ENCODE measurements around the gene OR52N5. TPM values are rescaled to one million over a fixed set of nuclear protein-coding genes. Genes with fewer than 3 reads are reported as not detected.

The OR52N5 gene
- total and polyA plus RNA-seq, 3 donors from 2014 or later: 2.0 to 2.5 TPM; not detected in 1

GRCh38 chr11:5803982-5804381 is 20.8 kb upstream of the OR52N5 start:
- H3K27ac ChIP-seq: no peak overlapping the region
- WGBS, 2 donors: 81 to 89% methylated on average over 5 of the region's 5 CpGs
- H3K4me3 ChIP-seq: no peak overlapping the region
- H3K36me3 ChIP-seq (ENCODE audit: low read depth, missing control alignments): no peaks in the 10 kb centered on the region
- peaks cover 3% of the 10 kb centered on the region for H3K4me1 ChIP-seq
- no peak for DNase-seq
- no peaks in the 10 kb centered on the region for H3K9me3 ChIP-seq
- intact Hi-C loops (cut with DNase I; ENCODE audit: low total_unique reads): no loop called here
- H3K27me3 ChIP-seq: no peaks in the 10 kb centered on the region
- no peak for TF ChIP-seq POLR2A (IDR thresholded peaks at IDR 0.05)
- no peak for TF ChIP-seq CTCF (IDR thresholded peaks at IDR 0.05)

- H3K9me3 ChIP-seq: no peaks in the 10 kb centered on the region
- H3K27me3 ChIP-seq: no peaks in the 10 kb centered on the region
- H3K36me3 ChIP-seq (ENCODE audit: low read depth, missing control alignments): no peaks in the 10 kb centered on the region
- H3K4me1 ChIP-seq: no peaks in the 10 kb centered on the region
- H3K4me3 ChIP-seq: no peak overlapping the region
- 88 to 91% methylated on average over 6 of the region's 6 CpGs for WGBS, 2 donors
- no peak for DNase-seq
- intact Hi-C loops (cut with DNase I; ENCODE audit: low total_unique reads): no loop called here
- TF ChIP-seq CTCF (IDR thresholded peaks at IDR 0.05): no peak
- TF ChIP-seq POLR2A (IDR thresholded peaks at IDR 0.05): no peak
- H3K27ac ChIP-seq: no peak overlapping the region
These were observed 13.4 kb upstream of the OR52N5 start for GRCh38 chr11:5796541-5796940.

GRCh38 chr11:5791165-5791564 is 8.0 kb upstream of the OR52N5 start, which contains the start of gene OR52N1:
Gene OR52N1, minus strand, starts transcription at chr11:5791265. Its CDS starts 2,449 bp downstream, at chr11:5788816.
- H3K4me3 ChIP-seq: no peak within 1 kb of the TSS
- DNase-seq: no peak
- no peaks in the 10 kb centered on the region for H3K36me3 ChIP-seq (ENCODE audit: low read depth, missing control alignments)
- intact Hi-C loops (cut with DNase I; ENCODE audit: low total_unique reads): no loop called here
- H3K27ac ChIP-seq: no peak within 1 kb of the TSS
- TF ChIP-seq POLR2A (IDR thresholded peaks at IDR 0.05) (no peak), CTCF (IDR thresholded peaks at IDR 0.05) (no peak)
- H3K9me3 ChIP-seq: no peaks in the 10 kb centered on the region
- no peaks in the 10 kb centered on the region for H3K27me3 ChIP-seq
- 81 to 86% methylated on average over 3 of the region's 3 CpGs for WGBS, 2 donors
- no peaks in the 10 kb centered on the region for H3K4me1 ChIP-seq

- WGBS, 2 donors: 56 to 59% methylated on average over 1 of the region's 1 CpG
- DNase-seq: no peak
- no peak overlapping the region for H3K27ac ChIP-seq
- no peak overlapping the region for H3K4me3 ChIP-seq
- no peaks in the 10 kb centered on the region for H3K27me3 ChIP-seq
- TF ChIP-seq POLR2A (IDR thresholded peaks at IDR 0.05) (no peak), CTCF (IDR thresholded peaks at IDR 0.05) (no peak)
- H3K9me3 ChIP-seq: no peaks in the 10 kb centered on the region
- H3K4me1 ChIP-seq: no peaks in the 10 kb centered on the region
- intact Hi-C loops (cut with DNase I; ENCODE audit: low total_unique reads): no loop called here
- H3K36me3 ChIP-seq (ENCODE audit: low read depth, missing control alignments): no peaks in the 10 kb centered on the region
These were observed 16.1 kb downstream of the OR52N5 start for GRCh38 chr11:5767056-5767455.

GRCh38 chr11:5753943-5754342 is 29.2 kb downstream of the OR52N5 start, which contains the start of gene OR52N4:
Gene OR52N4, plus strand, starts transcription at chr11:5754243. Its CDS starts 498 bp downstream, at chr11:5754741.
- intact Hi-C loops (cut with DNase I; ENCODE audit: low total_unique reads): no loop called here
- H3K27ac ChIP-seq: no peak within 1 kb of the TSS
- no peaks in the 10 kb centered on the region for H3K4me1 ChIP-seq
- 97 to 100% methylated on average over 1 of the region's 1 CpG for WGBS, 2 donors
- DNase-seq: no peak
- no peaks in the 10 kb centered on the region for H3K27me3 ChIP-seq
- no peak for TF ChIP-seq CTCF (IDR thresholded peaks at IDR 0.05)
- TF ChIP-seq POLR2A (IDR thresholded peaks at IDR 0.05): no peak
- H3K9me3 ChIP-seq: no peaks in the 10 kb centered on the region
- H3K36me3 ChIP-seq (ENCODE audit: low read depth, missing control alignments): no peaks in the 10 kb centered on the region
- no peak within 1 kb of the TSS for H3K4me3 ChIP-seq
